Stomach smooth muscle (tissue), 2 donors: ENCODE measurements around the gene SIRPD.

Experiments
- H3K27ac ChIP-seq: one replicate; pipeline ENCODE4 v1.7.0; 2013; ENCODE audit warnings: mild to moderate bottlenecking, low read length, inconsistent platforms
- H3K27me3 ChIP-seq, 2 donors: one replicate each; pipeline ENCODE4 v1.7.0; 2013; ENCODE audit warnings: low read length in 2 of 2; ENCODE audit not compliant: insufficient read depth in 2 of 2, control insufficient read depth in 1 of 2
- H3K36me3 ChIP-seq, 2 donors: one replicate each; pipeline ENCODE4 v1.7.0; 2013; ENCODE audit warnings: low read length in 2 of 2; ENCODE audit not compliant: control insufficient read depth in 2 of 2, insufficient read depth in 2 of 2
- H3K4me1 ChIP-seq: one replicate; pipeline ENCODE4 v1.7.0; 2013; ENCODE audit warnings: low read length; ENCODE audit not compliant: control insufficient read depth, insufficient read depth
- H3K4me3 ChIP-seq, 2 donors: one replicate each; pipeline ENCODE4 v1.7.0; 2013; ENCODE audit warnings: low read length in 2 of 2
- H3K9ac ChIP-seq, 2 donors: one replicate each; pipeline ENCODE4 v1.7.0; 2013; ENCODE audit warnings: low read length in 2 of 2, mild to moderate bottlenecking in 1 of 2
- H3K9me3 ChIP-seq, 2 donors: one replicate each; pipeline ENCODE4 v1.7.0; 2013; ENCODE audit warnings: low read length in 2 of 2; ENCODE audit not compliant: control insufficient read depth in 2 of 2
- donor health status: healthy.
- donor health status: Pancreatic carcinoma.

Gene SIRPD

DNA sequence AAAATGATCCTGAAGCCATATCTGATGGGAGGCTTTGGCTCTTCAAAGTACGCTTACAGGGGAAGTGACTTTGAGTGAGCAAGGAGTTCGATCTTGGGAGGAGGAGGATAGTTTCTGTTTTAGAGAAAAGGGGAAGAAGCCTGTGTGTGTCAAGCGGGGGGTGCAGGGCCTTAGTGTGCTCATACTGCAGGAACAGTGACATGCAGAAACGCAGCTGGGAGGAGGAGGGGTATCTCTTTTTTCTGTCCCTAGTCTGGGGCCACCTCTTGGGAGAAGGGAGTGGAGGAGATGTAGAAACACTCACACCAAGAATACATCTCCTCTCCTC, 19.8 kb downstream of the SIRPD start:
- H3K27ac ChIP-seq = no peak overlapping the region
- no peaks in the 10 kb centered on the region for H3K27me3 ChIP-seq
- H3K9me3 ChIP-seq = no peaks in the 10 kb centered on the region
- no peak overlapping the region for H3K9ac ChIP-seq
- H3K4me1 ChIP-seq = no peaks in the 10 kb centered on the region
- H3K4me3 ChIP-seq = no peak overlapping the region
- H3K36me3 ChIP-seq = no peaks in the 10 kb centered on the region

DNA sequence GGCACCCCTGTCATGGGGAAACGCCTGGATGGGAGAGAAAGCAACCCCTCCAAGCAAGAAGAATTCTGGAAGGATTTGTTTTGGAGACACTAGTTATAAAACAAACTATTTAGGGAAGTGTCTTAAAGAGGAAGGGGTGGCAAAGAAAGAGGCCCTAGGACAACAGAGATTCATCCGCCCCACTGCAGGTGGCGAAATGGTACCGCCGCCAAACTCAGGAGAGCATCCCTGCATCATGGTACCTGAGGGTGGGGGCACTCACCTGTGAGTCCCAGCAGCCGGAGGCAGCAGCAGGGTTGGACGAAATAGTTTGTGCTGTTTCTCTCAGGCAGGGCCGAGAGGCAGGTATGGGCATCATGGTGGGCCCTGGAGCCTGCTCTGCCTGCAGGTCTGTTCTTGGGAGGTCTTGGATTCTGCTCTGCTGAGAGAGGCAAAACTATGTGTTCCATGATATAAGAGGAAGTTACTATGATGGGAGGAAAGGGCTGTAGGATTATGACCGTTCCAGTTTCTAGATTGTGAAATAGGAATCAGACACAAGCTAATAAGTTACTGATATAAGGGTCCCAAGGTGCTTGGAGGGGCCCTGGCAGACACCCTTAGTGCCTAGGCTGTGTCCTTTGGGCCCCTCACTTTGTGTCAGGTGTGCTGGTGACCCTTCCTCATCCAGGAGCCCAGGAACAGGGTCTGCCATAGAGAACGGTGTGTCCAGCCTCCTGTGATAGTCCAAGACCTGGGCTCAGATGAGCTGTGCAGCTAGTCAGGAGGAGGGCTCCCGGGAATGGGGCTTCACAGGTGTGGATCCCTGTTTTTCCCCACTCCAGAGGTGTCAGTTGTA, 20.4 kb downstream of the SIRPD start:
- no peaks in the 10 kb centered on the region for H3K27me3 ChIP-seq
- H3K9me3 ChIP-seq = no peaks in the 10 kb centered on the region
- H3K9ac ChIP-seq = no peak overlapping the region
- H3K4me1 ChIP-seq = no peaks in the 10 kb centered on the region
- no peak overlapping the region for H3K4me3 ChIP-seq
- H3K36me3 ChIP-seq = no peaks in the 10 kb centered on the region
- H3K27ac ChIP-seq = no peak overlapping the region

DNA sequence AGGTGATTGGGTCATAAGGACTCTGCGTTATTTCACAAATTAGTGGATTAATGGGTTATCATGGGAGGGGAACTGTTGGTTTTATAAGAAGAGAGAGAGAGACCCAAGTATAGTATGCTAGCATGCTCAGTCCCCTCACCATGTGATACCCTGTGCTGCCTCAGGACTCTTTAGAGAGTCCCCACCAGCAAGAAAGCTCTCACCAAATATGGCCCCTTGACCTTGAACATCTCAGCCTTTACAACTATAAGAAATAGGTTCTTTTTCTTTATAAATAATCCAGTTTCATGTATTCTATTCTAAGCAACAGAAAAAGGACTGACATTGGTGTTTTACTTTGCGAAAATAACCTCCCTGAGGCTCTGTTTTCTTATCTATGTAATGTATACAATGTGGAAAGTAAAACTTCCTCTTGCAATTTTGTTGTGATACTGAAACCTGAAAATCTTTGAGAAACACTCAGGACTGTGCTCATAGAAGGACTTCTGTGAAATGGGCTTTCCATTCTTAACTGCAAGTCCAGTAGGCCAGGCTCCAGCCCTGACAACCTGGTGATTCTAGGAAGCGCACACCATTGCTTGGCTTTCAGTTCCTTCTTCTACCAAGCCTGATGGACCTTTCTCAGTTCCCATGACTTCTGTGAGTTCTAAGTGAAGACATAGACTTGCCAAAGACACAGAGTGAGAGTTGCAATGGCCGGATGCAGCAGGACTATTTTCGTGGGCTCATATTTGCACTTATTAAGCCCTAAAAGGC, 21.9 kb downstream of the SIRPD start:
- Histone ChIP-seq H3K9me3 (no peaks in the 10 kb centered on the region), H3K27me3 (no peaks in the 10 kb centered on the region), H3K4me3 (no peak overlapping the region), H3K27ac (no peak overlapping the region), H3K4me1 (no peaks in the 10 kb centered on the region), H3K9ac (no peak overlapping the region), H3K36me3 (no peaks in the 10 kb centered on the region)

DNA sequence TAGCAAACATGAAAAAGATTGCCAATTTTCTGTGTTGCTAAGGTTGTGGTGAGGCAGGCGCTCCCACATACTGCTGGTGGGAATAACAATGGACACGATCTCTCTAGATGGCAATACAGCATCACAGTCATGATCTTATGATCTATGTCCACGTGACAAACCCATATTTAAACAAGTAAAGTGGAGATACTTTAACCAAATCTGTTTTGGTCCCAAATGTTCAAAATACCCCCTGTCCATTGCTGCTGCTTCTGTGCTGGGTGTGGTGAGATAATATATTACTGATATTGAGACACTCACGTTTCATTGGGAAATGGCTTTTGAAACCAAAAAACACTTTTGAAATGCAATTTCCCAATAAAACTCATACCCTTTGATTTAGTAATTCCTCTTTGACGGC, 23.0 kb downstream of the SIRPD start:
- H3K27ac ChIP-seq = no peak overlapping the region
- no peaks in the 10 kb centered on the region for H3K4me1 ChIP-seq
- no peaks in the 10 kb centered on the region for H3K36me3 ChIP-seq
- H3K9ac ChIP-seq = no peak overlapping the region
- no peaks in the 10 kb centered on the region for H3K9me3 ChIP-seq
- no peak overlapping the region for H3K4me3 ChIP-seq
- no peaks in the 10 kb centered on the region for H3K27me3 ChIP-seq

DNA sequence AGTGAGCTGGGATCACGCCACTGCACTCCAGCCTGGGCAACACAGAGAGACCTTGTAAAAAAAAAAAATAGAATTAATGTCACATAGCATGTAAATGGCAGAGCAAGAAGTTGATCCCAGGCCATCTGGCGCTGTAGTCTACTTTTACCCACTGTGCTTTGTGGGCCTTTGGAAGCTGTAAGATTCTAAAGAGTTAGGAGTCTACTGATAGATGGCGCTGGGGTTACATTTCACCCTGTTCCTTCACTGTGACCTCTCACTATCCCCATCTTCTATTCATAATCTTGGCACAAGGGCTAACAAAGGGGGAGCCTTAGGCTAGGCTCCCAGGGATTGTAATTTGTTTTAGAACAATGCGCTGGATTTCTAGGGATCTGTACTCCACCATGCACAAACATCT, 24.4 kb downstream of the SIRPD start:
- Histone ChIP-seq H3K4me3 (no peak overlapping the region), H3K9ac (no peak overlapping the region), H3K9me3 (no peaks in the 10 kb centered on the region), H3K27ac (no peak overlapping the region), H3K27me3 (no peaks in the 10 kb centered on the region), H3K36me3 (no peaks in the 10 kb centered on the region), H3K4me1 (no peaks in the 10 kb centered on the region)

DNA sequence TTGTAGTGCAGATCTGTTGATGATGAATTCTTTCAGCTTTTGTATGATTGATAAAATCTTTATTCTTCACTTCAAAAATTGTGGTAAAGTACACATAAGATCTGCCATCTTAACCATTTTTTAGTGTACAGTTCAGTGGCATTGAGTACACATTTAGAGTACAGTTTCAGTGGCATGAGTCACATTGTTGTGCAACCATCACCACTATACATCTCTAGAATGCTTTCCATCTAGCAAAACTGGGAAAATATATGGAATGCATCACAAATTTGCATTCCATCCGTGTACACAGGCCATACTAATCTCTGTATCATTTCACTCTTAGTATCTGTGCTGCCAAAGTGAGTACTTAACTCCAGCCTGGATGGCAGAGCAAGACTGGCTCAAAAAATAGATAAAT, 28.7 kb downstream of the SIRPD start:
- Histone ChIP-seq H3K27me3 (no peaks in the 10 kb centered on the region), H3K9ac (no peak overlapping the region), H3K9me3 (no peaks in the 10 kb centered on the region), H3K4me3 (no peak overlapping the region), H3K4me1 (no peaks in the 10 kb centered on the region), H3K36me3 (no peaks in the 10 kb centered on the region), H3K27ac (no peak overlapping the region)

DNA sequence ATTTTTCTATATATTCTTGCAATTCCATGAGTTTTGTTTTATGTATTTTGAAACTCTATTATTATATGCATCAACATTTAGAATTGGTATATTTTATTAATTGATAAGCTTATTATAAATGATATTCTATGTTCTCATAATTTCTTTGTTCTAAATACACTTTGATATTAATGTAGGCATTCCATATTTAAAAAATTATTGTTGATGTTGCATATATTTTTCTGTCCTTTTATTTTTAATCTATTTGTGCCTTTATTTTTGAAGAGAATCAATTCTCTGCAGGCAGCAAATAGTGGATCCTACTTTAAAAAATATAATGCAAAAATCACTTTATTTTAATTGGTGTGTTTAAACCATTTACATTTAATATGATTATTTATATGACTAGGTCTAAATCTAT, 29.6 kb downstream of the SIRPD start:
- no peaks in the 10 kb centered on the region for H3K4me1 ChIP-seq
- H3K4me3 ChIP-seq = no peak overlapping the region
- H3K9me3 ChIP-seq = no peaks in the 10 kb centered on the region
- H3K36me3 ChIP-seq = no peaks in the 10 kb centered on the region
- no peak overlapping the region for H3K27ac ChIP-seq
- no peak overlapping the region for H3K9ac ChIP-seq
- H3K27me3 ChIP-seq = no peaks in the 10 kb centered on the region

DNA sequence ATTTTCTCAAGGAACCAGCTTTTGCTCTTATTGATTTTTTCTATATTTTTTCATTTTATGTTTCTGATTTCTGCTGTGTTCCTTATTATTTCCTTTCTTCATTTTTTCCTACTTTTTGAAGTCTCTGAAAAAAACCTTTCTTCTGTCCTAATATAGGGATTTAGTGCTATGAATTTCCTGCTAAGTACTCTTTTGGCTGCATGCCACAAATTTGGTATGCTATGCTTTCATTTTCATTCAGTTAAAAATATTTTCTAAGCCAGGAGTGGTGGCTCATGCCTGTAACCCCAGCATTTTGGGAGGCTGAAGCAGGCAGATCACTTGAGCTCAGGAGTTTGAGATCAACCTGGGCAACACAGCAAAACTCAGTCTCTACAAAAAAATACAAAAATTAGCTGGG, 30.6 kb downstream of the SIRPD start:
- no peaks in the 10 kb centered on the region for H3K9me3 ChIP-seq
- no peak overlapping the region for H3K27ac ChIP-seq
- no peak overlapping the region for H3K9ac ChIP-seq
- no peaks in the 10 kb centered on the region for H3K27me3 ChIP-seq
- H3K36me3 ChIP-seq = no peaks in the 10 kb centered on the region
- H3K4me3 ChIP-seq = no peak overlapping the region
- H3K4me1 ChIP-seq = no peaks in the 10 kb centered on the region

DNA sequence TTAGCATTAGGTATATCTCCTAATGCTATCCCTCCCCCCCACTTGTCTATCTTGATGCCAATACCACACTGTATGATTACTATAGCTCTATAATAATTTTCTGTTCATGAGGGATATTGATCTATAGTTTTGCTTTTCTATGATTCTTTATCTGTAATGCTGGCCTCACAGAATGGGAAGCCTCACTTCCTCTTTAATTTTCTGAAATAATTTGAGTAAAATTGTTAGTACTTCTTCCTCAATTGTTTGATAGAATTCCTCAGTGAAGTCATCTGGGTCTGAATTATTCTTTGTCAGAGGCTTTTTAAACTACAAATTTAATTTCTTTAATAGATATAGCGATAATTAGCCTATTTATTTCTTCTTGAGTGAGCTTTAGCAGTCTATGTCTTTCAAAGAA, 31.2 kb downstream of the SIRPD start:
- Histone ChIP-seq H3K4me3 (no peak overlapping the region), H3K27me3 (no peaks in the 10 kb centered on the region), H3K36me3 (no peaks in the 10 kb centered on the region), H3K9ac (no peak overlapping the region), H3K27ac (no peak overlapping the region), H3K4me1 (no peaks in the 10 kb centered on the region), H3K9me3 (no peaks in the 10 kb centered on the region)

DNA sequence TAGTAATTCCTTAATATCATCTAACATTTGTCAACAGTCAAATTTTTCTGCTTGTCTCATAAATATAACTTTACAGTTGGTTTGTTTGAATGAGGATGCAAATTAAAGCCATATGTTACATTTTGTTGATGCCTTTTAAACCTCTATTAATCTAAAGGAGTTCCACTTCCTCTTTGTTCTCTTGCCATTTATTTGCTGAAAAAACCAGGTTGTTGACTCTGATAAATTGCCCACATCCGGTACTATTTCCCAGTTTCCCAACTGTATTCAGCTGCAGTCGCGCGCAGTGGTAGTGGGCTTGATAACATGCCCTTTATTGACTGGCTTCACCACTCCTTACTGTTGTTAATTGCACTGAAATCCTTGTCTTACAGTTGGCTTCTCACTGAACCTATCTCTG, 33.5 kb downstream of the SIRPD start:
- Histone ChIP-seq H3K4me1 (no peaks in the 10 kb centered on the region), H3K4me3 (no peak overlapping the region), H3K36me3 (no peaks in the 10 kb centered on the region), H3K9ac (no peak overlapping the region), H3K27me3 (peaks cover 4 to 5% of the 10 kb centered on the region in 2 donors), H3K27ac (no peak overlapping the region), H3K9me3 (no peaks in the 10 kb centered on the region)

DNA sequence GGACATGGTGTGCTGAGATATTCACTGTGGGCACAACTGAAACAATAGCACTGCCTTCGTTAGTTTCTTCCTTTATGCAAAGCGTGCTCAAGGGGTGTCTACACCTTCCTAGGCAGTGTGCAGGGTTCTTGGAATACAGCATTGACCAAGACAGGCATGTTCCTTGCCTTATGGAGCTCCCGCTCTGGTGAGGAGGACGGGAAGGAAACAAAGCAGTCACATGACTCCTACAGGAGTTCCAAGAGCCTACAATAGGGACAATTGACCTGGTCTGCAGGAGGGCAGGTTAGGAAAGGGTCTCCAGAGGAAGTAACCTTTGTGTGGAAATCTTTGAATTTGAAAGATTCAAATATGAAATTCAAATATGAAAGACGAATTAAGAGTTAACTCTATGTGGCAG, 40.5 kb downstream of the SIRPD start:
- H3K9me3 ChIP-seq = no peaks in the 10 kb centered on the region
- H3K4me3 ChIP-seq = no peak overlapping the region
- H3K36me3 ChIP-seq = no peaks in the 10 kb centered on the region
- H3K27ac ChIP-seq = no peak overlapping the region
- no peak overlapping the region for H3K9ac ChIP-seq
- H3K4me1 ChIP-seq = no peaks in the 10 kb centered on the region
- H3K27me3 ChIP-seq = peaks cover 4 to 7% of the 10 kb centered on the region in 2 donors
